Activated CD4-positive, CD25-positive, alpha-beta regulatory T cell treated with anti-CD3 and anti-CD28 coated beads, Interleukin-2, amount 50 U/mL, for 24 hours (primary cell): ENCODE results near the gene PTPRG.

ENCODE experiments used
- ATAC-seq, 2 donors: fragments of 150-1000 bp; cut with Tn5 transposase; one replicate each; pipeline ENCODE4 v1.10.0; 2021; ENCODE audit warnings: mild to moderate bottlenecking in 1 of 2, moderate library complexity in 1 of 2

Gene PTPRG

GRCh38 chr3:62175161-62175560 lies 613.8 kb downstream of the PTPRG start:
- no peak for ATAC-seq

GRCh38 chr3:62178032-62178431 lies 616.7 kb downstream of the PTPRG start:
- ATAC-seq = no peak

- no peak for ATAC-seq
Observed at GRCh38 chr3:62178739-62179600, 617.6 kb downstream of the PTPRG start.

GRCh38 chr3:62180514-62180913 lies 619.1 kb downstream of the PTPRG start:
- ATAC-seq = no peak

- no peak for ATAC-seq
Observed at GRCh38 chr3:62183087-62183486, 621.7 kb downstream of the PTPRG start.

- ATAC-seq = no peak
Observed at GRCh38 chr3:62183969-62184368, 622.6 kb downstream of the PTPRG start.

GRCh38 chr3:62184559-62184958 lies 623.2 kb downstream of the PTPRG start:
- no peak for ATAC-seq

- ATAC-seq = no peak
Observed at GRCh38 chr3:62187022-62187431, 625.7 kb downstream of the PTPRG start.

- ATAC-seq = peak; percentile 38 to 45
Observed at GRCh38 chr3:62188681-62189375, 627.5 kb downstream of the PTPRG start.

GRCh38 chr3:62189376-62189698 lies 628.0 kb downstream of the PTPRG start:
- ATAC-seq = no peak

GRCh38 chr3:62192891-62193290 lies 631.5 kb downstream of the PTPRG start:
- no peak for ATAC-seq

- ATAC-seq = no peak
Observed at GRCh38 chr3:62193586-62194345, 632.4 kb downstream of the PTPRG start.

GRCh38 chr3:62197350-62198012 lies 636.1 kb downstream of the PTPRG start:
- ATAC-seq = no peak

GRCh38 chr3:62199126-62199525 lies 637.8 kb downstream of the PTPRG start:
- no peak for ATAC-seq

- no peak for ATAC-seq
Observed at GRCh38 chr3:62201438-62202035, 640.2 kb downstream of the PTPRG start.

- no peak for ATAC-seq
Observed at GRCh38 chr3:62203152-62203551, 641.8 kb downstream of the PTPRG start.

GRCh38 chr3:62203561-62203960 lies 642.2 kb downstream of the PTPRG start:
- ATAC-seq = no peak

- no peak for ATAC-seq
Observed at GRCh38 chr3:62207197-62207596, 645.8 kb downstream of the PTPRG start.

- ATAC-seq = no peak
Observed at GRCh38 chr3:62208385-62208784, 647.0 kb downstream of the PTPRG start.

- ATAC-seq = no peak
Observed at GRCh38 chr3:62209101-62209500, 647.7 kb downstream of the PTPRG start.

- ATAC-seq = no peak
Observed at GRCh38 chr3:62210011-62210410, 648.6 kb downstream of the PTPRG start.

- no peak for ATAC-seq
Observed at GRCh38 chr3:62211675-62212429, 650.5 kb downstream of the PTPRG start.
